Measurements from ENCODE around the gene SLC8A1. TPM values are rescaled to one million over a fixed set of nuclear protein-coding genes. Genes with fewer than 3 reads are reported as not detected.

Gene SLC8A1
- total and polyA plus RNA-seq, 10 of the 15 experiments (the other 5 are each of a cell fraction or from before 2014, with no cell fraction given), result under 0.01 to 1.2 (median 0.01) TPM; not detected in 3

DNA sequence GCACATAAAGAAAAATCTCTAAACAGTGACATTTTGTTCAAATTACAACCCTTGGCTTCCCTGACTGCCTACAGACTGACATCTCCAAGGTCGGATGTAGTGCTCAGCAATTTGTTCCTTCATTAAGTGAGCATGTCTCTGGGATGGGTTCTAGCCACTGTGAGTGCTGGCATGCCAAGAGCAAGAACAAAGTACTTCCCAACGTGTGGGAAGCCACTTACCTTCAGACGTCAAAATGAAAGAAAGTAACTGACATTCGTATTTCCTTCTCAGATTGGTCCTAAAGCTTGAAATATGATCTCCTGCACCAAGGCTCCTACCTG lies 193.8 kb downstream of the SLC8A1 start (continued):
- TF ChIP-seq, protein P1, sequence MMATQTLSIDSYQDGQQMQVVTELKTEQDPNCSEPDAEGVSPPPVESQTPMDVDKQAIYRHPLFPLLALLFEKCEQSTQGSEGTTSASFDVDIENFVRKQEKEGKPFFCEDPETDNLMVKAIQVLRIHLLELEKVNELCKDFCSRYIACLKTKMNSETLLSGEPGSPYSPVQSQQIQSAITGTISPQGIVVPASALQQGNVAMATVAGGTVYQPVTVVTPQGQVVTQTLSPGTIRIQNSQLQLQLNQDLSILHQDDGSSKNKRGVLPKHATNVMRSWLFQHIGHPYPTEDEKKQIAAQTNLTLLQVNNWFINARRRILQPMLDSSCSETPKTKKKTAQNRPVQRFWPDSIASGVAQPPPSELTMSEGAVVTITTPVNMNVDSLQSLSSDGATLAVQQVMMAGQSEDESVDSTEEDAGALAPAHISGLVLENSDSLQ (IDR thresholded peaks at IDR 0.05), result no peak
- TF ChIP-seq CEBPB (IDR thresholded peaks at IDR 0.05; ENCODE audit: borderline replicate concordance in 1 of 2, low read depth in 2 of 2, low read length in 2 of 2), result no peak

DNA sequence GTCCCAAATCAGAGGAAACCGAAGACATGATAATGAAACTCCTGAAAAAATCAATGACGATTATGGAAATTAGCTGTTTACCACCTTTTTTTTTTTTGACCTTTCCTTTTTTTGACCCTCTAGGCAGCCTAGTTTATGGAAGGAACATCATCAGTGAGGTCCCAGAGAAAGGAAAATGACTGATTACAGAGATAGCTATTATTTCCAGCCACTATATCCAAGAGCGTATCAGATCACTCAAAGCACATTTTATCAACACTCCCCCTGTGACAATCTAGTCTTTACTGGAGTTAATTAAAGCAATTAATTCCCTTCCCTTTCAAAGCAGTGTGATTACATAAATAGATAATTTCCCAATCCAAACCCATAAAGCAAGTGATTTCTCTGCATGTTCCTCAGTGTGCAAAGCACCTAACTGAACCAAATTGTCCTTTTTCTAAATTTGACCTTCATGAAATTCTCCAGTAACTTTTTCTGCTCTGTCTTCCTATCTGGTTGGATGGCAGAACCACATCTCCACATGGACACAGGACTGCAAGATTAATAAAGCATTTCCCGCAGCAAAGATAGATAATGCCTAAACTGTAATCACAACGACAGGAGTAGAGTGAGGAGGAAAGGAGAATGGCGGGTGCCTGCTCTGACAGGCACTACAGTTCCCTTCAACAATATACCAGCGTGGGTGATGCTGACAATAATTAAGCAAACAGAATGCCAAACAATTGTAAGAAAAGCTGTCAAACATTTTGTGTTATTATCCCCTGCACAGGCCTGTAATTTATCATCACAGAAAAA lies 194.4 kb downstream of the SLC8A1 start:
- H3K9ac ChIP-seq (ENCODE audit: control insufficient read depth, insufficient read depth, low read length), result no peak overlapping the region
- no peaks in the 10 kb centered on the region for H3K27me3 ChIP-seq (replicated peaks in 1 of 2; ENCODE audit: control insufficient read depth in 2 of 2, insufficient read depth in 2 of 2, low read length in 1 of 2)
- H3K9me3 ChIP-seq (replicated peaks; ENCODE audit: control insufficient read depth, insufficient read depth, low read length), result no peaks in the 10 kb centered on the region
- ChIA-PET RAD21 (ENCODE audit: unreplicated experiment) (no interaction called here), POLR2A (no interaction called here), SMC1A (ENCODE audit: uncharacterized antibody, unreplicated experiment) (interaction anchor here (0.6 to 0.8 kb wide), 2 partner anchors 9 to 168 kb away, joined by 3 read pairs; no protein-coding TSS in a partner anchor), CTCF (no interaction called here)
- intact Hi-C loops (cut with micrococcal nuclease; ENCODE audit: unreplicated experiment) (no loop called here), in situ Hi-C loops (cut with MboI) (no loop called here)
- no peaks in the 10 kb centered on the region for H3K79me2 ChIP-seq (ENCODE audit: control insufficient read depth, insufficient read depth, low read length)
- DNase-seq (ENCODE audit: low read depth, low spot score) (no peak), ATAC-seq (no peak), FAIRE-seq (no peak)
- no peak overlapping the region for H3K4me3 ChIP-seq
- H3K27ac ChIP-seq (ENCODE audit: control insufficient read depth, insufficient read depth), result no peak overlapping the region
- H3K4me1 ChIP-seq (ENCODE audit: control insufficient read depth, insufficient read depth, low read length), result no peaks in the 10 kb centered on the region
- WGBS (ENCODE audit: insufficient coverage, insufficient replicate concordance, low lambda C conversion rate, missing lambda C conversion rate), result 62% methylated on average over 7 of the region's 7 CpGs
- H3K36me3 ChIP-seq (ENCODE audit: control insufficient read depth in 2 of 2, insufficient read depth in 2 of 2, low read length in 1 of 2), result no peaks in the 10 kb centered on the region
- H4K20me1 ChIP-seq (ENCODE audit: control insufficient read depth, insufficient read depth), result no peaks in the 10 kb centered on the region
- H3K4me2 ChIP-seq (ENCODE audit: control insufficient read depth, insufficient read depth), result no peak overlapping the region
- BruUV-seq (replicated peaks), result no TSS peak
- no peak overlapping the region for H2AFZ ChIP-seq (ENCODE audit: control insufficient read depth, low read depth, low read length)
- no peak for TF ChIP-seq JUNB (IDR thresholded peaks at IDR 0.05)
- TF ChIP-seq ZNF207 (IDR thresholded peaks at IDR 0.05; ENCODE audit: borderline replicate concordance), result no peak
- TF ChIP-seq, protein P2, sequence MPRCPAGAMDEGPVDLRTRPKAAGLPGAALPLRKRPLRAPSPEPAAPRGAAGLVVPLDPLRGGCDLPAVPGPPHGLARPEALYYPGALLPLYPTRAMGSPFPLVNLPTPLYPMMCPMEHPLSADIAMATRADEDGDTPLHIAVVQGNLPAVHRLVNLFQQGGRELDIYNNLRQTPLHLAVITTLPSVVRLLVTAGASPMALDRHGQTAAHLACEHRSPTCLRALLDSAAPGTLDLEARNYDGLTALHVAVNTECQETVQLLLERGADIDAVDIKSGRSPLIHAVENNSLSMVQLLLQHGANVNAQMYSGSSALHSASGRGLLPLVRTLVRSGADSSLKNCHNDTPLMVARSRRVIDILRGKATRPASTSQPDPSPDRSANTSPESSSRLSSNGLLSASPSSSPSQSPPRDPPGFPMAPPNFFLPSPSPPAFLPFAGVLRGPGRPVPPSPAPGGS (IDR thresholded peaks at IDR 0.05; ENCODE audit: borderline replicate concordance, insufficient read depth, low read depth, low read length, poor library complexity, severe bottlenecking), result no peak
- no peak for TF ChIP-seq NFYB (IDR thresholded peaks at IDR 0.05; ENCODE audit: insufficient read depth, low read depth, low read length)
- TF ChIP-seq, protein P3, sequence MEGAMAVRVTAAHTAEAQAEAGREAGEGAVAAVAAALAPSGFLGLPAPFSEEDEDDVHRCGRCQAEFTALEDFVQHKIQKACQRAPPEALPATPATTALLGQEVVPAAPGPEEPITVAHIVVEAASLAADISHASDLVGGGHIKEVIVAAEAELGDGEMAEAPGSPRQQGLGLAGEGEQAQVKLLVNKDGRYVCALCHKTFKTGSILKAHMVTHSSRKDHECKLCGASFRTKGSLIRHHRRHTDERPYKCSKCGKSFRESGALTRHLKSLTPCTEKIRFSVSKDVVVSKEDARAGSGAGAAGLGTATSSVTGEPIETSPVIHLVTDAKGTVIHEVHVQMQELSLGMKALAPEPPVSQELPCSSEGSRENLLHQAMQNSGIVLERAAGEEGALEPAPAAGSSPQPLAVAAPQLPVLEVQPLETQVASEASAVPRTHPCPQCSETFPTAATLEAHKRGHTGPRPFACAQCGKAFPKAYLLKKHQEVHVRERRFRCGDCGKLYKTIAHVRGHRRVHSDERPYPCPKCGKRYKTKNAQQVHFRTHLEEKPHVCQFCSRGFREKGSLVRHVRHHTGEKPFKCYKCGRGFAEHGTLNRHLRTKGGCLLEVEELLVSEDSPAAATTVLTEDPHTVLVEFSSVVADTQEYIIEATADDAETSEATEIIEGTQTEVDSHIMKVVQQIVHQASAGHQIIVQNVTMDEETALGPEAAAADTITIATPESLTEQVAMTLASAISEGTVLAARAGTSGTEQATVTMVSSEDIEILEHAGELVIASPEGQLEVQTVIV (IDR thresholded peaks at IDR 0.05; ENCODE audit: borderline replicate concordance, partially characterized antibody), result no peak
- TF ChIP-seq STAT3 (IDR thresholded peaks at IDR 0.05; ENCODE audit: low read depth, low read length), result no peak
- TF ChIP-seq SMAD1 (IDR thresholded peaks at IDR 0.05; ENCODE audit: low read depth, partially characterized antibody), result no peak
- TF ChIP-seq, protein P4, sequence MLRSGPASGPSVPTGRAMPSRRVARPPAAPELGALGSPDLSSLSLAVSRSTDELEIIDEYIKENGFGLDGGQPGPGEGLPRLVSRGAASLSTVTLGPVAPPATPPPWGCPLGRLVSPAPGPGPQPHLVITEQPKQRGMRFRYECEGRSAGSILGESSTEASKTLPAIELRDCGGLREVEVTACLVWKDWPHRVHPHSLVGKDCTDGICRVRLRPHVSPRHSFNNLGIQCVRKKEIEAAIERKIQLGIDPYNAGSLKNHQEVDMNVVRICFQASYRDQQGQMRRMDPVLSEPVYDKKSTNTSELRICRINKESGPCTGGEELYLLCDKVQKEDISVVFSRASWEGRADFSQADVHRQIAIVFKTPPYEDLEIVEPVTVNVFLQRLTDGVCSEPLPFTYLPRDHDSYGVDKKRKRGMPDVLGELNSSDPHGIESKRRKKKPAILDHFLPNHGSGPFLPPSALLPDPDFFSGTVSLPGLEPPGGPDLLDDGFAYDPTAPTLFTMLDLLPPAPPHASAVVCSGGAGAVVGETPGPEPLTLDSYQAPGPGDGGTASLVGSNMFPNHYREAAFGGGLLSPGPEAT (IDR thresholded peaks at IDR 0.05; ENCODE audit: low read depth), result no peak

All from GM12878 (cell line).